ENCODE measurements around the gene METTL25. TPM values are rescaled to one million over a fixed set of nuclear protein-coding genes. Genes with fewer than 3 reads are reported as not detected.

The METTL25 gene
- total RNA-seq, 4 donors from 2014 or later, result 10.2 to 20.0 (median 14.4) TPM

Other genes with a start within 250 kb of the METTL25 start
- 10 to 100 TPM; 55.2 to 76.6 (median 73.2) TPM for gene CCDC59, start 142 bp upstream of the METTL25 start, total RNA-seq

Measured in omental fat pad (tissue), 4 donors.